Vagina (tissue), 2 donors: ENCODE data around the gene NFAT5.

Experiments used
- CTCF ChIP-seq, 3 experiments: fragments of 450-650 bp in 2 of 3; fragments of 200-600 bp in 1 of 3; sonication (generic) in 1 of 3; IDR thresholded peaks; one replicate each; pipeline ENCODE4 v1.5.1; 2017 to 2019; ENCODE audit warnings: antibody characterized with exemption in 3 of 3, mild to moderate bottlenecking in 2 of 3, moderate library complexity in 2 of 3
- POLR2A ChIP-seq, 2 donors: fragments of 450-650 bp; IDR thresholded peaks; one replicate each; pipeline ENCODE4 v1.6.1; 2017; ENCODE audit warnings: antibody characterized with exemption in 2 of 2, mild to moderate bottlenecking in 2 of 2, moderate library complexity in 2 of 2
- POLR2AphosphoS5 ChIP-seq, 2 donors: sonication (generic); formaldehyde crosslinking; IDR thresholded peaks; one replicate each; pipeline ENCODE4 v1.9.0; 2017; ENCODE audit warnings: antibody characterized with exemption in 2 of 2, mild to moderate bottlenecking in 2 of 2, low read depth in 1 of 2; ENCODE audit not compliant: insufficient read depth in 1 of 2

- TF ChIP-seq CTCF (IDR thresholded peaks at IDR 0.05) (no peak), POLR2A (IDR thresholded peaks at IDR 0.05) (no peak), POLR2AphosphoS5 (IDR thresholded peaks at IDR 0.05; ENCODE audit: insufficient read depth in 1 of 2, low read depth in 1 of 2) (no peak)
These were observed 114.6 kb downstream of the NFAT5 start for GRCh38 chr16:69680358-69680757.
